C4-2B (cell line): Measurements from ENCODE around the gene FITM2.

Experiments used
- CTCF ChIP-seq: fragments of 450-650 bp; conservative IDR thresholded peaks from 2 replicates; pipeline ENCODE4 v1.5.1; 2017; ENCODE audit warnings: mild to moderate bottlenecking
- ZFX ChIP-seq: fragments of 450-650 bp; IDR thresholded peaks from 2 replicates; pipeline ENCODE4 v1.6.1; 2017

DNA sequence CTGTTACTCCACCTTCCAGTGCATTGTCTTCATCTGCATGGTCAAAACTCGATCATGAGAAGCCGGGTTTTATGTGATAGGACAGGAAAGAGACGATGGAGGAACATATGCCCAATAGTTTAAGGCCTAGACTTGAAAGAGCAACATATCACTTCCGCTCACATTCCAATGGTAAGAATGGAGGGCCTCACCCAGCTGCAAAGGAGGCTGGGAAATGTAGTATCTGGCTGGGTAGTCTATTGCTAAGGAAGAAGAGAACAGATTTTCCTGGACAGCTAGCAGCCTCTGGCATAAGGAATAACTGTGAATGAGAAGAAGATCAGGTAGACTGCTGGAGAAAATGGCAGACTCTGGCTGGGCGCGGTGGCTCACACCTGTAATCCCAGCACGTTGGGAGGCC, 19.2 kb downstream of the FITM2 start:
- TF ChIP-seq CTCF (no peak), ZFX (no peak)
